K562 (cell line): Measurements from ENCODE around the gene SLC3A2. TPM values are rescaled to one million over a fixed set of nuclear protein-coding genes. Genes with fewer than 3 reads are reported as not detected.
A peak's percentile ranks its signal among the peaks of the same experiment; 100 is the strongest.

Source experiments
- ASH1L ChIP-seq: fragments of 450-650 bp; IDR thresholded peaks from 2 replicates; pipeline ENCODE4 v1.6.1; 2018; ENCODE audit warnings: borderline replicate concordance, mild to moderate bottlenecking, low read depth; ENCODE audit not compliant: partially characterized antibody
- CHD2 ChIP-seq: IDR thresholded peaks from 2 replicates; pipeline ENCODE4 v1.6.1; 2011; ENCODE audit warnings: low read depth, low read length
- DPF2 ChIP-seq: fragments of 450-650 bp; IDR thresholded peaks from 2 replicates; pipeline ENCODE4 v1.6.1; 2016
- ELF4 ChIP-seq: fragments of 450-650 bp; formaldehyde crosslinking; IDR thresholded peaks from 2 replicates; pipeline ENCODE4 v1.4.0; 2022; ENCODE audit warnings: missing genetic modification characterization
- HOXB6 ChIP-seq: fragments of 250-450 bp; sonication (Bioruptor Pico); IDR thresholded peaks from 2 replicates; pipeline ENCODE4 v1.5.1; 2022; ENCODE audit warnings: mild to moderate bottlenecking, borderline replicate concordance
- MEF2A ChIP-seq: IDR thresholded peaks from 2 replicates; pipeline ENCODE4 v1.6.1; 2011; ENCODE audit warnings: low read depth, mild to moderate bottlenecking, low read length, moderate library complexity; ENCODE audit not compliant: control insufficient read depth
- NONO ChIP-seq, 2 experiments: fragments of 200-400 bp in 1 of 2; fragments of 450-650 bp in 1 of 2; formaldehyde crosslinking in 1 of 2; IDR thresholded peaks; 2 replicates each; pipeline ENCODE4 v1.6.1; 2017; ENCODE audit warnings: low read depth in 2 of 2, mild to moderate bottlenecking in 2 of 2, moderate library complexity in 2 of 2, low read length in 1 of 2
- SP2 ChIP-seq: IDR thresholded peaks from 2 replicates; pipeline ENCODE4 v1.6.1; 2011; ENCODE audit warnings: mild to moderate bottlenecking, low read depth, low read length, moderate library complexity; ENCODE audit not compliant: poor library complexity, severe bottlenecking; ENCODE audit errors: extremely low read depth
- ZBTB8A ChIP-seq: fragments of 450-650 bp; IDR thresholded peaks from 2 replicates; pipeline ENCODE4 v1.6.1; 2018; ENCODE audit warnings: mild to moderate bottlenecking, moderate library complexity; ENCODE audit not compliant: partially characterized antibody
- ZFP1 ChIP-seq: fragments of 450-650 bp; formaldehyde crosslinking; IDR thresholded peaks from 2 replicates; pipeline ENCODE4 v1.4.0; 2020; ENCODE audit warnings: mild to moderate bottlenecking, mixed read lengths
- polyA plus RNA-seq, 8 experiments: library from polyadenylated mRNA; depleted of rRNA in 4 of 8; stranded (reverse) in 5 of 8; unstranded in 3 of 8; fragments of >200 nt; fragmentation: Nextera tagmentation in 2 of 8; fragmentation: Illumina TruSeq in 1 of 8; extraction: Ambion mirVana in 2 of 8; extraction: Trizol in 1 of 8; gene quantifications; 2 replicates each; pipeline versions ENCODE4 v1.2.1 to v1.2.3, GENCODE V29; 2011 to 2014; ENCODE audit warnings: inconsistent platforms in 1 of 8, missing spikeins in 1 of 8
- total RNA-seq, 7 experiments: library from RNA; depleted of rRNA in 6 of 7; stranded (reverse); fragments of >200 nt in 6 of 7; fragmentation: Illumina TruSeq in 2 of 7; extraction: Trizol in 2 of 7; gene quantifications; 2 replicates each; pipeline versions ENCODE4 v1.2.1 to v1.2.3, GENCODE V29; 2011 to 2021; ENCODE audit warnings: low replicate concordance in 1 of 7
- TF ChIP-seq, protein P1 (sequence below): fragments of 450-650 bp; IDR thresholded peaks from 2 replicates; pipeline ENCODE4 v1.6.1; 2016; ENCODE audit warnings: borderline replicate concordance
- TF ChIP-seq, protein P2 (sequence below), 2 experiments: fragments of 450-650 bp; IDR thresholded peaks; 2 replicates each; pipeline ENCODE4 v1.6.1; 2016
- TF ChIP-seq, protein P3 (sequence below), 2 experiments: fragments of 450-650 bp in 1 of 2; IDR thresholded peaks; 2 replicates each; pipeline ENCODE4 v1.6.1; 2011 to 2017; ENCODE audit warnings: low read depth in 2 of 2, antibody characterized with exemption in 1 of 2, borderline replicate concordance in 1 of 2, low read length in 1 of 2, mild to moderate bottlenecking in 1 of 2, mixed read lengths in 1 of 2; ENCODE audit not compliant: control insufficient read depth in 1 of 2
- TF ChIP-seq, protein P4 (sequence below): sonication (generic); formaldehyde crosslinking; IDR thresholded peaks from 2 replicates; pipeline ENCODE4 v1.8.1; 2023; ENCODE audit warnings: mild to moderate bottlenecking, missing genetic modification reagents

SLC3A2 gene
- total and polyA plus RNA-seq, 9 of the 15 experiments (the other 6 are each of a cell fraction or from before 2014, with no cell fraction given): 20.0 to 296 (median 214) TPM

DNA sequence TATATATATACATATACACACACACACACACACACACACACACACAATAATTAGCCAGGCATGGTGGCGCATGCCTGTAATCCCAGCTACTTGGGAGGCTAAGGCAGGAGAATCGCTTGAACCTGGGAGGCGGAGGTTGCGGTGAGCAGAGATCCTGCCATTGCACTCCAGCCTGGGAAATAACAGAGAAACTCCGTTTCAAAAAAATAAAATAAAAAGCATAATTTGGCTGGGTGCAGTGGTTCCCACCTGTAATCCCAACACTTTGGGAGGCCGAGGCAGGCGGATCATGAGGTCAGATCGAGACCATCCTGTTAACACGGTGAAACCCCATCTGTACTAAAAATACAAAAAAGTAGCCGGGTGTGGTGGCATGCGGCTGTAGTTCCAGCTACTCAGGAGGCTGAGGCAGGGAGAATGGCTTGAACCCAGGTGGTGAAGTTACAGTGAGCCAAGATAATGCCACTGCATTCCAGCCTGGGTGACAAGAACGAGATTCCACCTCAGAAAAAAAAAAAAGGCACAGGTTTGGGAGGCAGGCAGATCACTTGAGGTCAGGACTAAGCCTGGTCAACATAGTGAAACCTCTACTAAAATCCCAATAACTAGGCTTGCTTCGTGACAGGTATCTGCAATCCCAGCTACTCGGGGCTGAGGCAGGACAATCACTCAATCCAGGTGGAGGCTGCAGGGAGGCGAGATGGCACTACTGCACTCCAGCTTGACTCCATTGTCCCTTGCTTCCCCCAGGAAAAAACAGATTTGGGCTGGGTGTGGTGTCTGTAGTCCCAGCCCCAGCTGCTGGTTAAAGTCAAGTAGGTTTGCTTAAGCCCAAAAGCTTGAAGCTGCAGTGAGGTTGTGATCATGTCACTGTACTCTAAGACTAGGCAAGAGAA, 29.5 kb upstream of the SLC3A2 start (continued):
- TF ChIP-seq, protein P1, sequence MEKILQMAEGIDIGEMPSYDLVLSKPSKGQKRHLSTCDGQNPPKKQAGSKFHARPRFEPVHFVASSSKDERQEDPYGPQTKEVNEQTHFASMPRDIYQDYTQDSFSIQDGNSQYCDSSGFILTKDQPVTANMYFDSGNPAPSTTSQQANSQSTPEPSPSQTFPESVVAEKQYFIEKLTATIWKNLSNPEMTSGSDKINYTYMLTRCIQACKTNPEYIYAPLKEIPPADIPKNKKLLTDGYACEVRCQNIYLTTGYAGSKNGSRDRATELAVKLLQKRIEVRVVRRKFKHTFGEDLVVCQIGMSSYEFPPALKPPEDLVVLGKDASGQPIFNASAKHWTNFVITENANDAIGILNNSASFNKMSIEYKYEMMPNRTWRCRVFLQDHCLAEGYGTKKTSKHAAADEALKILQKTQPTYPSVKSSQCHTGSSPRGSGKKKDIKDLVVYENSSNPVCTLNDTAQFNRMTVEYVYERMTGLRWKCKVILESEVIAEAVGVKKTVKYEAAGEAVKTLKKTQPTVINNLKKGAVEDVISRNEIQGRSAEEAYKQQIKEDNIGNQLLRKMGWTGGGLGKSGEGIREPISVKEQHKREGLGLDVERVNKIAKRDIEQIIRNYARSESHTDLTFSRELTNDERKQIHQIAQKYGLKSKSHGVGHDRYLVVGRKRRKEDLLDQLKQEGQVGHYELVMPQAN: 0 out of 2 replicates have a peak, but pooled peaks have one; percentile 13
- TF ChIP-seq ZFP1: no peak
- peak; percentile 3 for TF ChIP-seq SP2
- TF ChIP-seq, protein P2, sequence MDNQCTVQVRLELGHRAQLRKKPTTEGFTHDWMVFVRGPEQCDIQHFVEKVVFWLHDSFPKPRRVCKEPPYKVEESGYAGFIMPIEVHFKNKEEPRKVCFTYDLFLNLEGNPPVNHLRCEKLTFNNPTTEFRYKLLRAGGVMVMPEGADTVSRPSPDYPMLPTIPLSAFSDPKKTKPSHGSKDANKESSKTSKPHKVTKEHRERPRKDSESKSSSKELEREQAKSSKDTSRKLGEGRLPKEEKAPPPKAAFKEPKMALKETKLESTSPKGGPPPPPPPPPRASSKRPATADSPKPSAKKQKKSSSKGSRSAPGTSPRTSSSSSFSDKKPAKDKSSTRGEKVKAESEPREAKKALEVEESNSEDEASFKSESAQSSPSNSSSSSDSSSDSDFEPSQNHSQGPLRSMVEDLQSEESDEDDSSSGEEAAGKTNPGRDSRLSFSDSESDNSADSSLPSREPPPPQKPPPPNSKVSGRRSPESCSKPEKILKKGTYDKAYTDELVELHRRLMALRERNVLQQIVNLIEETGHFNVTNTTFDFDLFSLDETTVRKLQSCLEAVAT (IDR thresholded peaks at IDR 0.05): peak in 1 of 2 experiments; percentile 61; a peak in 1 of 4 replicates
- no peak for TF ChIP-seq ELF4 (CRISPR knock-in tag)
- TF ChIP-seq ZBTB8A: no peak
- TF ChIP-seq, protein P3, sequence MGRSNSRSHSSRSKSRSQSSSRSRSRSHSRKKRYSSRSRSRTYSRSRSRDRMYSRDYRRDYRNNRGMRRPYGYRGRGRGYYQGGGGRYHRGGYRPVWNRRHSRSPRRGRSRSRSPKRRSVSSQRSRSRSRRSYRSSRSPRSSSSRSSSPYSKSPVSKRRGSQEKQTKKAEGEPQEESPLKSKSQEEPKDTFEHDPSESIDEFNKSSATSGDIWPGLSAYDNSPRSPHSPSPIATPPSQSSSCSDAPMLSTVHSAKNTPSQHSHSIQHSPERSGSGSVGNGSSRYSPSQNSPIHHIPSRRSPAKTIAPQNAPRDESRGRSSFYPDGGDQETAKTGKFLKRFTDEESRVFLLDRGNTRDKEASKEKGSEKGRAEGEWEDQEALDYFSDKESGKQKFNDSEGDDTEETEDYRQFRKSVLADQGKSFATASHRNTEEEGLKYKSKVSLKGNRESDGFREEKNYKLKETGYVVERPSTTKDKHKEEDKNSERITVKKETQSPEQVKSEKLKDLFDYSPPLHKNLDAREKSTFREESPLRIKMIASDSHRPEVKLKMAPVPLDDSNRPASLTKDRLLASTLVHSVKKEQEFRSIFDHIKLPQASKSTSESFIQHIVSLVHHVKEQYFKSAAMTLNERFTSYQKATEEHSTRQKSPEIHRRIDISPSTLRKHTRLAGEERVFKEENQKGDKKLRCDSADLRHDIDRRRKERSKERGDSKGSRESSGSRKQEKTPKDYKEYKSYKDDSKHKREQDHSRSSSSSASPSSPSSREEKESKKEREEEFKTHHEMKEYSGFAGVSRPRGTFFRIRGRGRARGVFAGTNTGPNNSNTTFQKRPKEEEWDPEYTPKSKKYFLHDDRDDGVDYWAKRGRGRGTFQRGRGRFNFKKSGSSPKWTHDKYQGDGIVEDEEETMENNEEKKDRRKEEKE (IDR thresholded peaks at IDR 0.05; ENCODE audit: borderline replicate concordance in 1 of 2, control insufficient read depth in 1 of 2, low read depth in 2 of 2, low read length in 1 of 2): peak; percentile 25 to 56; a peak in 2 of 4 replicates
- TF ChIP-seq DPF2: no peak
- TF ChIP-seq, protein P4, sequence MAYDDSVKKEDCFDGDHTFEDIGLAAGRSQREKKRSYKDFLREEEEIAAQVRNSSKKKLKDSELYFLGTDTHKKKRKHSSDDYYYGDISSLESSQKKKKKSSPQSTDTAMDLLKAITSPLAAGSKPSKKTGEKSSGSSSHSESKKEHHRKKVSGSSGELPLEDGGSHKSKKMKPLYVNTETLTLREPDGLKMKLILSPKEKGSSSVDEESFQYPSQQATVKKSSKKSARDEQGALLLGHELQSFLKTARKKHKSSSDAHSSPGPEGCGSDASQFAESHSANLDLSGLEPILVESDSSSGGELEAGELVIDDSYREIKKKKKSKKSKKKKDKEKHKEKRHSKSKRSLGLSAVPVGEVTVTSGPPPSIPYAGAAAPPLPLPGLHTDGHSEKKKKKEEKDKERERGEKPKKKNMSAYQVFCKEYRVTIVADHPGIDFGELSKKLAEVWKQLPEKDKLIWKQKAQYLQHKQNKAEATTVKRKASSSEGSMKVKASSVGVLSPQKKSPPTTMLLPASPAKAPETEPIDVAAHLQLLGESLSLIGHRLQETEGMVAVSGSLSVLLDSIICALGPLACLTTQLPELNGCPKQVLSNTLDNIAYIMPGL: peak; percentile 4; the same call in 1 of the 2 replicates
- TF ChIP-seq CHD2: peak; percentile 8; the same call in 1 of the 2 replicates
- TF ChIP-seq NONO (IDR thresholded peaks at IDR 0.05; ENCODE audit: low read depth in 2 of 2, low read length in 1 of 2): no peak
- peak; percentile 19; the same call in 1 of the 2 replicates for TF ChIP-seq MEF2A
- TF ChIP-seq HOXB6 (CRISPR knock-in tag): 0 out of 2 replicates have a peak, but pooled peaks have one; percentile 19
- peak; percentile 8 for TF ChIP-seq ASH1L
